ENCODE measurements around the gene FTO.

Gene FTO

DNA sequence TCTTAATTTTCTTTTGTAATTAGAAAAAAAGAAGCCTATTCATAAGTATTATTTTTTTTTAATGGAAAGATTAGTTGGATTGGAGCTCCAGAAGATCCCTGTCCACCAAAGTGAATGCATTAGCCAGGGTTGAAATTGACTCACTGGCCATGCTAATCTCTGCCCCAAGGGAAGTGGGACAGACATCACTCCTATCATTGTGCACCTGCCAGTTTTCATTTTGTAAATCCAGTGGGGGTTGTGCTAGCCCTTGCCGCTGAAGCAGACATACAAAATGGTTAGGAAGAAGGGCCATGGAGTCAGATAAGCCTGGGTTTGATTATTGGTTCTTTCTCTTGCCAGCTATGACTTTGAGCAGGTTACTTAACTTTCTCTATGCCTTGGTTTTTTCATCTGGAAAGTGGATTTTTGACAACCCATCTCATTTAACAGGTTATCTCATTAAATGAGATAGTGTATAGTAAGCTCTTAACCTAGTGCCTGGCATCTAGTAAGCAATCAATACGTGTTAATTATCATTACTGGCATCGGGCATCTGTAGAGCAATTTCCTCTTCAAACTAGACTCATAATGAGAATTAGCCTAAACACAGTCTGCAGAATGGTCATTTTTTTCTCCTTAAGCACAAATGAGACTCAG is 365.8 kb downstream of the FTO start:
- H3K36me3 ChIP-seq (ENCODE audit: insufficient read depth, low read length): no peaks in the 10 kb centered on the region
- H3K9me3 ChIP-seq (ENCODE audit: control insufficient read depth, insufficient read depth, low read length): no peaks in the 10 kb centered on the region
- peaks cover 17% of the 10 kb centered on the region for H3K4me1 ChIP-seq (ENCODE audit: insufficient read depth, low read length)
- H3K9ac ChIP-seq (ENCODE audit: low read depth, low read length): no peak overlapping the region

DNA sequence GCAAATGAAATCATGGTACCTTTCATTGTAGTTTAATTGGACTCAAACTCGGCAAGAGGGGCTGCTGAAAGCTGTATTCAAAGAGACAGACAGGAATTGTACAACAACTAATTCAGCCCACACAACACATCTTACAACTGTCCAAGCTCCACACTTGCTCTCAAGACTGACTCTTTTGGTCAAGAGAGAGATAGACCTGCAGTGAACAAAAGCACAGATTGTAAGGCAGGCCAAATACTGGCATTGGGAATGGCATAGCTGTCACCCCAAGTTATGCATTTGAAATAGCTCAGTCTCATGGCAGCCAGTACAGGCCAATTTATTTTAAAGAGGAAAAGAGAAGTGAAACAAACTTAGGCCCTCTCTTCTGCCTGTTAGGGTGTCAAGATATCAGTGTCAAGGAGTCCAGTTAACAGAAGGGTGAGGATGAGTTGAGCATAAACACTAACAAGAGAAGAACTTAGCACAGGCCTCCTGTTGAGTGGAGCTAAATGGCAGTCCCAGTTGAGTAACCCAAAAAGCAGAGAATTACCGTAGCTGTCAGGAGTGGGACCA is 366.9 kb downstream of the FTO start:
- Histone ChIP-seq H3K36me3 (ENCODE audit: insufficient read depth, low read length) (no peaks in the 10 kb centered on the region), H3K4me1 (ENCODE audit: insufficient read depth, low read length) (peaks cover 17% of the 10 kb centered on the region), H3K9ac (ENCODE audit: low read depth, low read length) (no peak overlapping the region), H3K9me3 (ENCODE audit: control insufficient read depth, insufficient read depth, low read length) (no peaks in the 10 kb centered on the region)

DNA sequence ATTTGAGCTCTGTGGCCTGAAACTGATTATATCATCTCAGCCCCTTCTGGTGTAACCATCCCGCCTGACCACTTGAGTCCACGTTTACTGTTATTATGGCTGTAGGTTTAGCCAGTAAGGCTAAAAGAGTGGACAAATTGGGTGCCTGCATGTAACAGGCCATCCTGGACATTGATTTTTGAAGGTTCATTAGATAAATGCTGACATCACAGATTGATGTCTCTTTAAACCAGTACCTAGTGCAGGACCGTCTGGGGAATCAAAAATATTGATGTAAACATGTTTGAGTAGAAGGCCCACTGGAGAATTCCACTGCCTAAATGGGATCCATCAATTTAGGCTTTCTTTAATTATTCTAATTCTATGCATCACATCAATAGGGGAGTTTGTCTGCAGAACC is 367.6 kb downstream of the FTO start:
- no peaks in the 10 kb centered on the region for H3K36me3 ChIP-seq (ENCODE audit: insufficient read depth, low read length)
- peaks cover 14% of the 10 kb centered on the region for H3K4me1 ChIP-seq (ENCODE audit: insufficient read depth, low read length)
- H3K9me3 ChIP-seq (ENCODE audit: control insufficient read depth, insufficient read depth, low read length): no peaks in the 10 kb centered on the region
- H3K9ac ChIP-seq (ENCODE audit: low read depth, low read length): no peak overlapping the region

DNA sequence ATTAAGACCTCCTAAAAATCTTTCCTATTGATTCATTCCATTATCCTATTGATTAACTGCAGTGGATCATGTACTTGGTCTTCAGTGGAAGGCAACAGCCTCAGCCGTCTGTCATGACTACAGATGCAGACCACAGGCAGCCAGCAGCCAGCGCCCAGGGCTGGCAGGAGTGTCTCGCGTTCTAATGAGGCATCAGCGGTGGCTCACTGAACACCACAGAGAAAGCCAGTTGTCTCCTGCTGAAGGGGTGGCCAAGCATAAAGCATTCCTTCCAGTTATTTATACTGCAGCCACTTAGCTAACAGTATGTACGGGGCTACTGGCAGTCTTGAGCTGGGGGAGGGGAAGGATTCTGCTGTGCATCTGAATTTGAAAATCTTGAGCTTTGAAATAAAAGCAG is 368.3 kb downstream of the FTO start:
- Histone ChIP-seq H3K36me3 (ENCODE audit: insufficient read depth, low read length) (no peaks in the 10 kb centered on the region), H3K4me1 (ENCODE audit: insufficient read depth, low read length) (peaks cover 11% of the 10 kb centered on the region), H3K9me3 (ENCODE audit: control insufficient read depth, insufficient read depth, low read length) (no peaks in the 10 kb centered on the region), H3K9ac (ENCODE audit: low read depth, low read length) (no peak overlapping the region)

DNA sequence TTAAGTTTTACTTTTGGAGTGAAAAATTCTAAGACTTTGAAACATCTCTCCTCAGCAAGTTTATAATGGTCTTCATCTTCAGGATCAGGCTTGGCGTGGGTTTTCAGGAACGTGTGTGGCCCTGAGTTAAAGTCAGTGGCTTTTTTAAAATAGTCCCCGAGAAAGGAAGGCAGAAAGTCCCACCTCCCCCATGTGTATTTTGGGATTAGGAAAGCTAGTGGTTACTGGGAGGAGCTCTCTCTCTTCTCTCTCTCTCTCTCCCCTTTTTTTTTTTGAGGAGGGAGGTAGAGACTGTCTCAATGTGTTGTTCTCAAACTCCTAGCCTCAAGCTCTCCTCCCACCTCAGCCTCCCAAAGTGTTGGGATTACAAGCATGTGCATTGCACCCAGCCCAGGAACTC is 369.4 kb downstream of the FTO start:
- H3K4me1 ChIP-seq (ENCODE audit: insufficient read depth, low read length): peaks cover 7% of the 10 kb centered on the region; the same call in 1 of the 2 replicates
- no peak overlapping the region for H3K9ac ChIP-seq (ENCODE audit: low read depth, low read length)
- no peaks in the 10 kb centered on the region for H3K36me3 ChIP-seq (ENCODE audit: insufficient read depth, low read length)
- no peaks in the 10 kb centered on the region for H3K9me3 ChIP-seq (ENCODE audit: control insufficient read depth, insufficient read depth, low read length)

DNA sequence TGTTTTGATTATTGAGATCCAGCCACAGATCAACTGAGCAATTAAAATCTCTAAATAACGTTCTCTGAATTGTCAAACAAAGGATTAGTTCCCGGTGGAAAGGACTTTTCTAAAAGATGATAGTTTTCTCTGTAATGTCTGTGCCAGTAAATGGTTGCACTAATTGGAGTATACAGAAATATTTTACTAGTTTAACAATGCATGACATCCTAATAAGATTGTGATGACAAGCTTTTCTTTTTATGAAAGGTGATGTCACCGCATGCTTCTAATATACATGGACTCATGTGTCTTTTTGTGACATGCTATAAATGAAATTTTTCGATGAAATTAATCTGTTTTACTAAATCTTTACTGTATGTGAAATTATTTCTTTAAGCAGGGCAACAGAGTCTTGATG is 371.5 kb downstream of the FTO start:
- Histone ChIP-seq H3K9me3 (ENCODE audit: control insufficient read depth, insufficient read depth, low read length) (no peaks in the 10 kb centered on the region), H3K4me1 (ENCODE audit: insufficient read depth, low read length) (peaks cover 7% of the 10 kb centered on the region; the same call in 1 of the 2 replicates), H3K36me3 (ENCODE audit: insufficient read depth, low read length) (no peaks in the 10 kb centered on the region), H3K9ac (ENCODE audit: low read depth, low read length) (no peak overlapping the region)

DNA sequence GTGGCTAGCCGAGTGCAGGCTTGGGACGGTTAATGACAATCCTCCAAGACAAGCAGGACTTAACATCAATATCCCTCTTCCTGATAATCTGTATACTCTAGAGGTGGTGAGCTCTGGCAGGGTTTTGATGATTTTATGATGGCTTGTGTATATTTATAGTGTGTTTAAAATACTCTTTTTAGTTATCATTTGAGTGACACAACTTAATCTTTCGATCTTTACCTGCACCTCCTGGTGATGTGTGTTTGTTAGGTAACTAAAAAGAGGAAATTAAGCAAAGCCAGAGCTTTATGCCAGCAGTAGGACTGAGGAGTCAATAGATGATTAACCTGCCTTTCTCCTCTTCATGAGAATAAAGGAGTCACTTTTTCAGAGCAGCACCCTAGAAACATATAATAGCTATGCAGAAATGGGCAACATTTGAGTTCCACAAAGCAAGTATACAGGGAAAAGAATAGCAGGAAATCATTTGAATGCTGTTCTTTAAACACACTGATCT is 372.1 kb downstream of the FTO start:
- H3K36me3 ChIP-seq (ENCODE audit: insufficient read depth, low read length): no peaks in the 10 kb centered on the region
- H3K4me1 ChIP-seq (ENCODE audit: insufficient read depth, low read length): peaks cover 7% of the 10 kb centered on the region; the same call in 1 of the 2 replicates
- H3K9ac ChIP-seq (ENCODE audit: low read depth, low read length): no peak overlapping the region
- no peaks in the 10 kb centered on the region for H3K9me3 ChIP-seq (ENCODE audit: control insufficient read depth, insufficient read depth, low read length)

DNA sequence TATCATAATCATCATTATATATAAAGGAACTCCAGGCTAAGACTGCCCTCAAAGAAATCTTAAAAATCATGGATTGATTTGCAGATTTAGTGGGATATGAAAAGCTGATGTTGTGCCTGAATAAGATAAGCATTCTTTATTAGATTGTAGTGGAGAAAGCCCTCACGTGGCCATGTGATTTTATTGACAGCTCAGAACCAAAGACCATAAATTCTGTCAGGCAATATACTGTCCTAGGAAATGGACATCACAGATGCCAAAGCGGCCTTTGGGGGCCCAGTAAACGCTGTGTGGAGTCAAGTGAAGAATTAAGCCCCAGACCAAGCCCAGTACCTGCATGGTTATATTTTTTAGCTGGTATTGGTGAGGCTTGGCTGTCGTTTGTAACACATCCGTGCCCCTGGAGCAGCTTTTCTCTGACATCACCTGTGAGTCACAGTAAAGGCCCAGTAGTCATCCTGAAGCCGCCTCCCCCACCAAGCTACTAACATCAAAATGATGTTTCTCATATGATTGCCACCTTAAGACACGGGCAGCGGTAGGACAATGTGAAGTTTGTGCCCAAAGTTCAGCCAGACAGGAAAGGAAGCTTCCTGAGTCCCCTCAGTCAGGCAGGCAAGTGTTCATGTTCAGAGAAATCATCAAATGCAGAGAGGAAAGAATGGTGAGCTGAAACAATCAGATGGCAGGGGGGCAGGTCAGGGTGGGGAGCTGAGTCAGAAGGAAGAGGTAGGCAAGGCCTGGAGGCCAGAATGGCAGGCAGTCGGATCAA is 373.3 kb downstream of the FTO start:
- peaks cover 7% of the 10 kb centered on the region; the same call in 1 of the 2 replicates for H3K4me1 ChIP-seq (ENCODE audit: insufficient read depth, low read length)
- H3K9ac ChIP-seq (ENCODE audit: low read depth, low read length): no peak overlapping the region
- H3K9me3 ChIP-seq (ENCODE audit: control insufficient read depth, insufficient read depth, low read length): no peaks in the 10 kb centered on the region
- H3K36me3 ChIP-seq (ENCODE audit: insufficient read depth, low read length): no peaks in the 10 kb centered on the region

DNA sequence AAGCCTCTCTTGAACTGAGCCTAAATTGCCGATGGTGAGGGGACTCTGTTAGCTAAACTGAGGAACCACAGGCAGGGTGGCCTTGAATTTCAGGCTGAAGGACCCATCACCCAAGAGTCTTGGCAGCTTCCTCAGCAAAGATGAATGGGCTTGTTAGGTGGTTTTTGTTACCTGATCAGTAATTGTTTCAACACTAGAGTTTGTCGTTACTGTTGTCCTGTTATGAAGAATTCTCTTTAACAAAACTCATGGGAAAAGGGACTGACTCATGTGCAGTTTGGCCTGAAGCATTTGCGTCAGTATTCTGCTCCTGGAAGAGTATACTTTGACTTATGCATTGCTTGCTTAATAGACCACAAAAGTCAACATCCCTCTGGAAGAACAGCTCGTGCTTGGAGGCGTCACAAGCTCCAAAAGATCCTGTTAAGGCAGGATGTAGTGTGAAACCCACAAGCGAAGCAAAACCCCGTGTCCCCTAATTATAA is 376.6 kb downstream of the FTO start:
- H3K36me3 ChIP-seq (ENCODE audit: insufficient read depth, low read length): no peaks in the 10 kb centered on the region
- H3K9me3 ChIP-seq (ENCODE audit: control insufficient read depth, insufficient read depth, low read length): no peaks in the 10 kb centered on the region
- peaks cover 7% of the 10 kb centered on the region; the same call in 1 of the 2 replicates for H3K4me1 ChIP-seq (ENCODE audit: insufficient read depth, low read length)
- no peak overlapping the region for H3K9ac ChIP-seq (ENCODE audit: low read depth, low read length)

DNA sequence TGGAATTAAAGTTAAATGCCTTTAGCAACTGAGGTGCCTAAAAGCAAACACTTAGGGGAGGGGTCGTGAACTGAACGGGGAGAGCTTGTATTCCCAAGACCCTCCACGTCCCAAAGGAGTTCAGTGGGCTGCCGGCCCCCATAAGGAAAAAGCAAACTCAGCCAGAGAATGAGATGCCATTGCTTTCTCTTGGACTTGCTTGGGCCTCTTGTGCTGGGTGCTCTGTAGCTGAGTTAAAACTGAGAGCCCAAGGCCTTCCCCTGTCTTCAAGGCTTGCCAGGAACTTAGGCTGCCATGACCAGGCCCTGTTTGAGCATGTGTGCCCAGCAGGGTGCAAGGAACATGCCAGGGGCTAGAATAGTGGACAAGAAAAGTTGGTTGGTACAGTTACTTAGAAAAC is 382.8 kb downstream of the FTO start:
- Histone ChIP-seq H3K9ac (ENCODE audit: low read depth, low read length) (no peak overlapping the region), H3K4me1 (ENCODE audit: insufficient read depth, low read length) (no peaks in the 10 kb centered on the region), H3K9me3 (ENCODE audit: control insufficient read depth, insufficient read depth, low read length) (no peaks in the 10 kb centered on the region), H3K36me3 (ENCODE audit: insufficient read depth, low read length) (no peaks in the 10 kb centered on the region)

DNA sequence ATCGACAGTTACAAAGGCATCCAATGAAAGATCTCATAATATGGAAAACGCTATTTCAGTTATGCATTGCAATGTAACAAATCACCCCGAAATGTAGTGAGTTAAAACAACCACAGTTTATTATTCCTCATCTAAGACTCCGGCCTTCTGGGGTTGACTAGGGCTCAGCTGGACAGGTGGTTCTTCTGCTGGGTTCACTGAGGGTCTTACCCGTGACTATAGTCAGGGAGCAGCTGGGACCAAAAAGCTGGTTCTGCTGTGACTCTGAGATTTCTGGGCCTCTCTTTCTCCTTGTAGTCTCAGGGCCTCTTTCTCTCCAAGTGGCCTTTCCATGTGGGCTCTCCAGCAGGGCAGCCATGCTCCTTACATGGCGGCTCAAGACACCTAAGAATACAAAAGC is 386.6 kb downstream of the FTO start:
- Histone ChIP-seq H3K9me3 (ENCODE audit: control insufficient read depth, insufficient read depth, low read length) (no peaks in the 10 kb centered on the region), H3K36me3 (ENCODE audit: insufficient read depth, low read length) (no peaks in the 10 kb centered on the region), H3K9ac (ENCODE audit: low read depth, low read length) (no peak overlapping the region), H3K4me1 (ENCODE audit: insufficient read depth, low read length) (no peaks in the 10 kb centered on the region)

DNA sequence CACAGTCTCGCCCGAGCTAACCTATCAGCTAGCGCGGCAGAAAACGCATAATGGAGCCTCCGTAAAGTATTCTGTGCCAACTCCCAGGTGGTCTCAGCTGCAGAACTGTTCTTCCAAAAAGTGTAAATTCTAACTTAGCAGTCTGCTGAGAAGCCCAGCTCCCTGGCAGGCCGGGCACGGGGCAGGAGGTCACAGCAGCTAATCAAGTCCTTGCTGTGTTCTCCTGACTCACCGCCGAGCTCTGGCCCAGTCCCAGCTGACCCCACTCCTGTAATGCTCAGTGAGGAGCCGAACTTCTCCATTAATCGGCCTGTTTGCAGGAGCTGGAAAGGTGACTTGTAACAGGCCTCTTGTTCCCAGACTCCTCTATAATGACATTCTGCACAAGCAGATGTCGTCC is 389.3 kb downstream of the FTO start:
- Histone ChIP-seq H3K9ac (ENCODE audit: low read depth, low read length) (no peak overlapping the region), H3K9me3 (ENCODE audit: control insufficient read depth, insufficient read depth, low read length) (no peaks in the 10 kb centered on the region), H3K36me3 (ENCODE audit: insufficient read depth, low read length) (no peaks in the 10 kb centered on the region), H3K4me1 (ENCODE audit: insufficient read depth, low read length) (no peaks in the 10 kb centered on the region)

DNA sequence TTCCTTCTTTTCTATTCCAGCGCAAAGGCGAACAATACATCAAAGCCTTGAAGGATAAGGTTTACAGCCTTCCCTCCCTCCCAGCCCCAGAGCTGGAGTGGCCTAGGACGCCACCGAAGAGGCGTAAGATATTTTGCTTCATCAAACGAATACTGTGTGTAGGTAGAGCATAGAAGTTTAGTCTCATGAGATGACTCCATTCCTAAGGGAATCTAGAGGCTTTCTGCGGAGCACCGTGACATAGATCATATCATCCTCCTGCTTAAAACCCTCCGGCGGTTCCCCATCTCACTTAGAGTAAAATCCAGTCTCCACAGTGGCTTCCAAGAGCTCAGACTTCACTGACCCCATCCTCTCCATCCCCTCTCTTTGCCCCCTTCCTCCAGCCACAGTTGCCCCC is 390.7 kb downstream of the FTO start:
- no peaks in the 10 kb centered on the region for H3K4me1 ChIP-seq (ENCODE audit: insufficient read depth, low read length)
- H3K9me3 ChIP-seq (ENCODE audit: control insufficient read depth, insufficient read depth, low read length): no peaks in the 10 kb centered on the region
- no peaks in the 10 kb centered on the region for H3K36me3 ChIP-seq (ENCODE audit: insufficient read depth, low read length)

DNA sequence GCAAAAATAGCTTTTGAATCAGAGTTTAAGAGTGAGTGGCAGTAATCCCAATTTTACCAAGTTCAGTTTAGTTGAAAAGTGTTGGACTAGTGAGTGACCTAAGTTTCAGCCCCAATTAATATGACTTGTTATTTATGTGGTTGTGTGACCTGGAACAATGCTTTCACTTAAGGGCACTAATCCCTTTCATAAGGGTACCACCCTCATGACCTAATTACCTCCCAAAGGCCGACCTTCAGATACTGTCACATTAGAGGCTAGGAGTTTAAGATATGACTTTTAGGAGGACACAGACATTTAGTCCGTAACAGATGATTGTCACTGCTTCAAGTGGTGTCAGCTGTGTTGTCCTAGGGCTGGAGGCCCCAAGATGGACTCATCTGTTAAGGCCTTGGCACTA is 392.7 kb downstream of the FTO start:
- Histone ChIP-seq H3K36me3 (ENCODE audit: insufficient read depth, low read length) (no peaks in the 10 kb centered on the region), H3K4me1 (ENCODE audit: insufficient read depth, low read length) (no peaks in the 10 kb centered on the region), H3K9ac (ENCODE audit: low read depth, low read length) (no peak overlapping the region), H3K9me3 (ENCODE audit: control insufficient read depth, insufficient read depth, low read length) (no peaks in the 10 kb centered on the region)

More for the DNA sequence above, 390.7 kb downstream of the FTO start:
- H3K9ac ChIP-seq (ENCODE audit: low read depth, low read length): no peak overlapping the region

DNA sequence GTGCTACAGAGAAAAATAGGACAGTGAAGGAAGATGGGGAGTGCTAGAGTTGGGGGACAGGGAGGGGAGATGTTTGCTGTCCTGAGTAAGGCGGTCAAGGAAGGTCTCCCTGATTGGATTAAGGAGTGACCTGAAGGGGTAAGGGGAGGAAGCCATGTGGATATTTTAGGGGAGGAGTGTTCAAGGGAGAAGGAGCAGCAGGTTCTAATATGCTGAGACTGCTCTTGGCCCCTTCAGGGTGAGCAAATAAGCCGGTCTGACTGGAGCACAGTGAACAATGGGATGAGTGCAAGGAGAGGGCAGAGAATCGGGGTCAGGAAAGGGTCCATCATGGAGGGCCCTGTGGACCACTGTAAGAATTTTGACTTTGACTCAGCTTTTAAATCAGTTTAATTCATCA is 393.8 kb downstream of the FTO start:
- Histone ChIP-seq H3K4me1 (ENCODE audit: insufficient read depth, low read length) (no peaks in the 10 kb centered on the region), H3K9ac (ENCODE audit: low read depth, low read length) (no peak overlapping the region), H3K36me3 (ENCODE audit: insufficient read depth, low read length) (no peaks in the 10 kb centered on the region), H3K9me3 (ENCODE audit: control insufficient read depth, insufficient read depth, low read length) (no peaks in the 10 kb centered on the region)
